Upper lobe of right lung (tissue), 1 donor: ENCODE data around the gene SRRM4. TPM values are rescaled to one million over a fixed set of nuclear protein-coding genes. Genes with fewer than 3 reads are reported as not detected.

Experiments
- ATAC-seq: fragments of 200-7000 bp; cut with Tn5 transposase; one replicate; pipeline ENCODE4 v1.9.1; 2020; ENCODE audit warnings: mild to moderate bottlenecking, moderate library complexity
- DNase-seq: peaks from one replicate; pipeline ENCODE4 v3.0.0-alpha.2; 2020
- H3K27ac ChIP-seq: fragments of 200-600 bp; one replicate; pipeline ENCODE4 v1.8.0; 2022
- H3K27me3 ChIP-seq: fragments of 200-600 bp; one replicate; pipeline ENCODE4 v1.8.0; 2022; ENCODE audit warnings: mild to moderate bottlenecking
- H3K36me3 ChIP-seq: fragments of 200-600 bp; one replicate; pipeline ENCODE4 v1.8.0; 2022
- H3K4me1 ChIP-seq: fragments of 200-600 bp; one replicate; pipeline ENCODE4 v1.8.0; 2022
- H3K4me3 ChIP-seq: fragments of 200-600 bp; one replicate; pipeline ENCODE4 v1.8.0; 2022; ENCODE audit warnings: mild to moderate bottlenecking
- H3K9me3 ChIP-seq: fragments of 200-600 bp; one replicate; pipeline ENCODE4 v1.8.0; 2022
- CTCF ChIP-seq: fragments of 200-600 bp; IDR thresholded peaks from one replicate; pipeline ENCODE4 v1.8.0; 2022; ENCODE audit warnings: antibody characterized with exemption
- intact Hi-C: fragments of 100-400 bp; cut with DNase I; formaldehyde crosslinking; loops from one replicate; pipeline ENCODE4 v1.11.0; 2022
- long read RNA-seq: library from polyadenylated mRNA; unstranded; transcript quantifications from one replicate; pipeline ENCODE4 v2.0.0, GENCODE V29; 2021
- total RNA-seq: library from RNA; stranded (reverse); fragmentation: NEBNext Ultra II Directional; extraction: Animal tissue kit (Norgen Biotek cat#: 25700); gene quantifications from one replicate; pipeline ENCODE4 v1.2.1, GENCODE V29; 2021
- donor health status: DM: no; HTN: yes; CAD: no; lungs with severe emphysema.

The SRRM4 gene
- total RNA-seq: 0.12 TPM
- long read RNA-seq: 0 reads

- H3K27me3 ChIP-seq: peaks cover 46% of the 10 kb centered on the region
- intact Hi-C loops: no loop called here
Measured at GRCh38 chr12:118981285-118982211, at the start of gene SRRM4. Gene SRRM4 (plus strand): TSS chr12:118981541. CDS start chr12:118981883, 342 bp downstream.

DNA sequence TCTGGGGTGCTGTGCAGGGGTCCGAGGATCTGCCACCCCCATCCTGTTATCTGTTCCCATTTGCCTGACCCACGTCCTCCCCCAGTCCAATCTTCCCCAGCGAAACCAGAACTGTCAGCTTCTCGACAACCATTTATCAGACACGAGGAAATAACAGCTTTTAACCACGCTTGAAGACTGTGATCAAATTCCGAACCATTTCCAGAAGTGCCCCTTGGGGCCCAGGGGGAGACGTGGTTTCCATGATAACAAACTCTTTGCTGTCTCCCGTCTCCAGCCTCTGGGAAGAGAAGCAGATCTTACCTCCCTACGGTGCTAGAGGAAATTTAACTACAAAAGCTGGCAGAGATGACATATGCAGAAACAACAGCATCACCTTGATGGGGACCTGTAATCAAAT lies 35.1 kb upstream of the SRRM4 start:
- Histone ChIP-seq H3K4me1 (no peaks in the 10 kb centered on the region), H3K27ac (no peak overlapping the region), H3K27me3 (no peaks in the 10 kb centered on the region), H3K4me3 (no peak overlapping the region), H3K9me3 (no peaks in the 10 kb centered on the region), H3K36me3 (no peaks in the 10 kb centered on the region)
- TF ChIP-seq CTCF: no peak
- DNase-seq (no peak), ATAC-seq (no peak)
- intact Hi-C loops: no loop called here

More at GRCh38 chr12:118981285-118982211, at the start of gene SRRM4:
- Histone ChIP-seq H3K36me3 (no peaks in the 10 kb centered on the region), H3K4me1 (no peaks in the 10 kb centered on the region), H3K4me3 (no peak within 1 kb of the TSS), H3K27ac (no peak within 1 kb of the TSS), H3K9me3 (no peaks in the 10 kb centered on the region)
- ATAC-seq: peak; percentile 20
- no peak for TF ChIP-seq CTCF
- peak; percentile 64 for DNase-seq

DNA sequence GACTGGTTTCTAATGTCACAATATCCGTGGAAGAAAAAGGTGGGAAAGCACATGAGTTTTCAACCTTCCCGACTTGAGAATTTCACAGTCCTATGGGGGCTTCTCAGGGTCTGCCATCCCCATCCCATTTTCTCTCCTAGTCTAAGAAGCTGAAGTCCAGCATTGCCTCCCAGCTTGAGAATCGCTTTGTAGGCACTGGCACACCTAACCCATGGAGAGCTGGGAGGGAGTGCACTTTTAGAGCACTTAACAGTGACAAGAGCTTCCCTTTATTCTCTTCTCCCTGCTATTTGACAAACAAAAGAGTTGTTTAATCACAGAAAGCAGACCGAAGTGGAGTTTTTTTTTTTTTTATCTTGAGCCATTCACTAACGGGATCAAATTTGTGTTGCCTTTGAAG lies 22.8 kb upstream of the SRRM4 start:
- intact Hi-C loops: no loop called here
- H3K27ac ChIP-seq: no peak overlapping the region
- no peaks in the 10 kb centered on the region for H3K27me3 ChIP-seq
- no peak for DNase-seq
- no peaks in the 10 kb centered on the region for H3K36me3 ChIP-seq
- H3K9me3 ChIP-seq: no peaks in the 10 kb centered on the region
- H3K4me3 ChIP-seq: no peak overlapping the region
- H3K4me1 ChIP-seq: no peaks in the 10 kb centered on the region
- TF ChIP-seq CTCF: no peak
- no peak for ATAC-seq

GRCh38 chr12:118959348-118959747 lies 22.0 kb upstream of the SRRM4 start:
- TF ChIP-seq CTCF: no peak
- intact Hi-C loops: no loop called here
- Histone ChIP-seq H3K27ac (no peak overlapping the region), H3K36me3 (no peaks in the 10 kb centered on the region), H3K9me3 (no peaks in the 10 kb centered on the region), H3K4me3 (no peak overlapping the region), H3K4me1 (no peaks in the 10 kb centered on the region), H3K27me3 (no peaks in the 10 kb centered on the region)
- no peak for DNase-seq
- no peak for ATAC-seq

DNA sequence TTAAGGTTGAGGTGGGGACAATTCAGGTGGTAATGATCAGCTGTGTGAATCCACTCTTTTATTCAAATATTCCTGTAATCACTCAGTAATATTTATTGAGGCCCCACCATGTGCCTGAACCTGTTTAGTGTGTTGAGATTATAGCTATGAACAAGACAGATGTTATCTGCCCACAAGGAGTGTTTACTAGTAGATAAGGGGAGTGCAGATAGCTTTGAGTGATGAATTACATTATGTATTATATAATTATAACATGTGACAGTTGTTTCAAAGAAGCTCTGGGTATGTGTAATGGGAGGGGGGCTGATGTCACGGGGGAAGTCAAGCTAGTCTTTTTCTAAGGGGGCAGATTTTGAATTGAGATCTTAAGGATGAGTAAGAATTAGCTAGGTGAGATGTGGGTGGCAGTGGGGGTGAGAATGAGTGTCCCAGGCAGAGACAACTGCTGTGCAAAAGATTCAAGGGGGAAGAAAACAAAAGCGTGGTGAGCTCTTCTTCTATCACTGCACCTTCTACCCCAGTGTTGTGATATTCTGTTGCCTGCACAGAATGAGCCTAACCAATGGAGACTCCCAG lies 21.3 kb upstream of the SRRM4 start:
- intact Hi-C loops: no loop called here
- no peak for ATAC-seq
- Histone ChIP-seq H3K4me1 (no peaks in the 10 kb centered on the region), H3K36me3 (no peaks in the 10 kb centered on the region), H3K9me3 (no peaks in the 10 kb centered on the region), H3K27ac (no peak overlapping the region), H3K27me3 (no peaks in the 10 kb centered on the region), H3K4me3 (no peak overlapping the region)
- TF ChIP-seq CTCF: no peak
- no peak for DNase-seq
